ENCODE data around the gene CAMK2G.

CAMK2G gene

GRCh38 chr10:73875139-73875475 lies 752 bp upstream of the CAMK2G start (continued):
- TF ChIP-seq PATZ1 (CRISPR knock-in tag; IDR thresholded peaks at IDR 0.05; ENCODE audit: borderline replicate concordance), result no peak

GRCh38 chr10:73873838-73874215 lies 528 bp downstream of the CAMK2G start:
- no peak for TF ChIP-seq TOX (CRISPR knock-in tag; IDR thresholded peaks at IDR 0.05; ENCODE audit: borderline replicate concordance)
- TF ChIP-seq ZFP3 (CRISPR knock-in tag; IDR thresholded peaks at IDR 0.05), result no peak
- no peak for TF ChIP-seq ZFP30 (CRISPR knock-in tag; IDR thresholded peaks at IDR 0.05)
- TF ChIP-seq RARB (CRISPR knock-in tag; IDR thresholded peaks at IDR 0.05), result no peak
- TF ChIP-seq GLIS3 (CRISPR knock-in tag; IDR thresholded peaks at IDR 0.05), result no peak
- no peak for ATAC-seq

GRCh38 chr10:73873142-73873837 lies 1.1 kb downstream of the CAMK2G start:
- TF ChIP-seq CREB5 (CRISPR knock-in tag; IDR thresholded peaks at IDR 0.05; ENCODE audit: low read depth) (no peak), CSDC2 (CRISPR knock-in tag; IDR thresholded peaks at IDR 0.05) (no peak), RARB (CRISPR knock-in tag; IDR thresholded peaks at IDR 0.05) (no peak), ZNF8 (CRISPR knock-in tag; IDR thresholded peaks at IDR 0.05) (no peak), TSHZ2 (CRISPR knock-in tag; IDR thresholded peaks at IDR 0.05) (no peak), BACH2 (CRISPR knock-in tag; IDR thresholded peaks at IDR 0.05; ENCODE audit: borderline replicate concordance) (no peak), ZNF70 (CRISPR knock-in tag; IDR thresholded peaks at IDR 0.05) (no peak), OSR1 (CRISPR knock-in tag; IDR thresholded peaks at IDR 0.05) (no peak), ZC3H10 (CRISPR knock-in tag; IDR thresholded peaks at IDR 0.05) (no peak), TCF4 (CRISPR knock-in tag; IDR thresholded peaks at IDR 0.05; ENCODE audit: borderline replicate concordance) (no peak), ZFP3 (CRISPR knock-in tag; IDR thresholded peaks at IDR 0.05) (no peak), ZNF565 (CRISPR knock-in tag; conservative IDR thresholded peaks at IDR 0.05; ENCODE audit: low read depth) (no peak), ESRRG (CRISPR knock-in tag; IDR thresholded peaks at IDR 0.05) (no peak), TOX (CRISPR knock-in tag; IDR thresholded peaks at IDR 0.05; ENCODE audit: borderline replicate concordance) (no peak), ISL1 (CRISPR knock-in tag; IDR thresholded peaks at IDR 0.05) (no peak), ZFP30 (CRISPR knock-in tag; IDR thresholded peaks at IDR 0.05) (no peak), PPARA (CRISPR knock-in tag; IDR thresholded peaks at IDR 0.05; ENCODE audit: borderline replicate concordance) (no peak), GLIS3 (CRISPR knock-in tag; IDR thresholded peaks at IDR 0.05) (no peak), CSRNP3 (CRISPR knock-in tag; IDR thresholded peaks at IDR 0.05) (no peak)
- ATAC-seq, result no peak

GRCh38 chr10:73872190-73872710 lies 2.1 kb downstream of the CAMK2G start:
- ATAC-seq, result no peak; the same call in 2 of the 3 replicates
- TF ChIP-seq ARNTL (CRISPR knock-in tag; IDR thresholded peaks at IDR 0.05; ENCODE audit: borderline replicate concordance, low read depth) (no peak), POU6F1 (CRISPR knock-in tag; IDR thresholded peaks at IDR 0.05; ENCODE audit: borderline replicate concordance, low read depth) (no peak), CSDC2 (CRISPR knock-in tag; IDR thresholded peaks at IDR 0.05) (no peak), ZNF70 (CRISPR knock-in tag; IDR thresholded peaks at IDR 0.05) (no peak), ZNF565 (CRISPR knock-in tag; conservative IDR thresholded peaks at IDR 0.05; ENCODE audit: low read depth) (no peak)
